VCaP (cell line): Measurements from ENCODE around the gene KLHL1.

Experiments used
- H3K27ac ChIP-seq: fragments of 450-650 bp; 2 replicates; pipeline ENCODE4 v1.5.1; 2017
- TF ChIP-seq, protein P1 (sequence below): fragments of 450-650 bp; conservative IDR thresholded peaks from 2 replicates; pipeline ENCODE4 v1.5.1; 2017; ENCODE audit warnings: mild to moderate bottlenecking, moderate library complexity

KLHL1 gene

DNA sequence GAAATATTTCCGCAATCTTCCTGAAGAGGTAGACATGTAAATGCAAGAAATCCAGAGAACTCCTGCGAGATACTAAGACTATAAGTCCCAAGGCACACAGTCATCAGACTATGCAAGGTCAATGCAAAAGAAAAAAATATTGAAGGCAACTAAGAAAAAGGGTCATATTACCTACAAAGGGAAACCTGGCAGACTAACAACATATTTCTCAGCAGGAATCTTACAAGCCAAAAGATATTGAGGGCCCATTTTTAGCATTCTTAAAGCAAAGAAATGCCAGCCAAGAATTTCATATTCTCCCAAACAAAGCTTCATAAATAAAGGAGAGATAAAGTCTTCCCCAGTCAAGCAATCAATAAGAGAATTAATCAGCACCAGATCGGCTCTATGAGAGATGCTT lies 299.1 kb downstream of the KLHL1 start:
- H3K27ac ChIP-seq, result no peak overlapping the region
- TF ChIP-seq, protein P1, sequence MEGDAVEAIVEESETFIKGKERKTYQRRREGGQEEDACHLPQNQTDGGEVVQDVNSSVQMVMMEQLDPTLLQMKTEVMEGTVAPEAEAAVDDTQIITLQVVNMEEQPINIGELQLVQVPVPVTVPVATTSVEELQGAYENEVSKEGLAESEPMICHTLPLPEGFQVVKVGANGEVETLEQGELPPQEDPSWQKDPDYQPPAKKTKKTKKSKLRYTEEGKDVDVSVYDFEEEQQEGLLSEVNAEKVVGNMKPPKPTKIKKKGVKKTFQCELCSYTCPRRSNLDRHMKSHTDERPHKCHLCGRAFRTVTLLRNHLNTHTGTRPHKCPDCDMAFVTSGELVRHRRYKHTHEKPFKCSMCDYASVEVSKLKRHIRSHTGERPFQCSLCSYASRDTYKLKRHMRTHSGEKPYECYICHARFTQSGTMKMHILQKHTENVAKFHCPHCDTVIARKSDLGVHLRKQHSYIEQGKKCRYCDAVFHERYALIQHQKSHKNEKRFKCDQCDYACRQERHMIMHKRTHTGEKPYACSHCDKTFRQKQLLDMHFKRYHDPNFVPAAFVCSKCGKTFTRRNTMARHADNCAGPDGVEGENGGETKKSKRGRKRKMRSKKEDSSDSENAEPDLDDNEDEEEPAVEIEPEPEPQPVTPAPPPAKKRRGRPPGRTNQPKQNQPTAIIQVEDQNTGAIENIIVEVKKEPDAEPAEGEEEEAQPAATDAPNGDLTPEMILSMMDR, result no peak

DNA sequence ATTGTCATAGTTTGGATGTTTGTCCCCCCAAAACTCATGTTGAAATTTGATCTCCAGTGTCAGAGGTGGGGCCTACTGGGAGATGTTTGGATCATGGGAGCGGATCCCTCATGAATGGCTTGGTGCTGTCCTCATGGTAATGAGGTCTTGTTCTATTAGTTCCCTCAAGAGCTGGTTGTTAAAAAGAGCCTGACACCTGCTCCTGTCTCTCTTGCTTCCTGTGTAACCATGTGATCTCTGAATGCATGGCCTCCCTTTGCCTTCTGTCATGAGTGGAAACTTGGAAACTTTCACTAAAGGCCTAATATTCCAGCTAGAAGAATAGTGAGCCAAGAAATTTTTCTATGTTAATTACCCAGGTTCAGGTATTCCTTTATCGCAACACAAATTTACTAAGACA lies 312.0 kb downstream of the KLHL1 start:
- TF ChIP-seq, protein P1, result no peak
- no peak overlapping the region for H3K27ac ChIP-seq

DNA sequence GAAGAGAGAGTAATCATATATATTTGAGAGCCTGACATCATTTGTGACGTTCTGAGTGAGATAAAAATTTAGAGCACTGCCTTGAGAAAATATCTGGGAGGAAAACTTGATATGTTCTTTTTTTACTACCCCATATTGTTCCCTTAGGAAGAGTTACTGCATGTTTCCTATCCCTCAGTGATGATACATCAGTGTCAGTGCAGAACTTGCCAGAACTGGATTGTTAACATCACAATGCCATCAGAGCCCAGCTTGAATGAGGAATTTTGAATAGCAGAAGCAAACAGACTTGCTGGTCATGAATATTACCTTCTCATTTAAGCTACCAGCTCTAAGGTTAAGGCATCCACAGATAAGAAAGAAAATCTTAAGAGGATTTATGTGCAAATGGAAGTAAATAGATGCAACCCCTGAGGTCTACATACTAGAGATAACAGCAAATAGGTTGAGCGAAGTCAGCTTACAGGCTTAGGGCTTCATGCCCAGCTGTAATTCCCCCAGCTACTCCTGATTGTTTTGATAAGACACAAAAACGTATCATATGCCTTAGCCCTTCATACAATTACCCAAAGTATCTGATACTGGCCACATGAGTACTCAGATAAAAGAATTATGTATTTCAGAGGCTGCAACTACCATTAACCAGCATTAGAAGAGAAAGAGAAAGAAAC lies 314.3 kb downstream of the KLHL1 start:
- TF ChIP-seq, protein P1, result no peak
- no peak overlapping the region for H3K27ac ChIP-seq

DNA sequence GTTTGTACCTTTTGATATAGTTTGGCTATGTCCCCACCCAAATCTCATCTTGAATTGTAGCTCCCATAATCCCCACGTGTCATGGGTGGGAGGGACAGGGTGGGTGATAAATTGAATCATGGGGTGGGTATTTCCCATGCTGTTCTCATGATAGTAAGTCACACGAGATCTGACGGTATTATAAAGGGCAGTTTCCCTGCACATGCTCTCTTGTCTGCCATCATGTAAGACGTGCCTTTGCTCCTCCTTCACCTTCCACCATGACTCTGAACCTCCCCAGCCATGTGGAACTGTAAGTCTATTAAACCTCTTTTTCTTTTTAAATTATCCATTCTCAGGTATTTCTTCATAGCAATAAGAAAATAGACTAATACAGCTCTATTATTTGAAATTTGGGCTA lies 331.3 kb downstream of the KLHL1 start:
- H3K27ac ChIP-seq, result no peak overlapping the region
- TF ChIP-seq, protein P1, result no peak

DNA sequence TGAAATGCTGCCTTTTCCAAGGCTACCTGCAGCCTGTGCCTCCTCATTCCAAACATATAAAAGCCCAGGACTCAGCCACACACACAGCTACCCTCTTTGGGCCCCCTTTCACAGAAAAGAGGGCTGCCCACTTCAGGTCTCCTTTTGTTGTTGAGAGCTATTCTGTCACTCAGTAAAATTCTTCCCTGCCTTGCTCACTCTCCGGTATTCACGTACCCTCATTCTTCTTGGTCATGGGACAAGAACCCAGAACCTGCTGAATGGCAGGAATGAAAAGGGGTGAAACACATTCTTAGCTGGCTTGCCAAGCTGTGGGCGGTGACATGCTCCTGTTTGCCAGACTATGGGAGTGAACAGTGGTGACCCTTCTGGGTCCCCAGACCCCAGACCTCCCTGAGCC lies 338.6 kb downstream of the KLHL1 start:
- no peak overlapping the region for H3K27ac ChIP-seq
- TF ChIP-seq, protein P1, result no peak

DNA sequence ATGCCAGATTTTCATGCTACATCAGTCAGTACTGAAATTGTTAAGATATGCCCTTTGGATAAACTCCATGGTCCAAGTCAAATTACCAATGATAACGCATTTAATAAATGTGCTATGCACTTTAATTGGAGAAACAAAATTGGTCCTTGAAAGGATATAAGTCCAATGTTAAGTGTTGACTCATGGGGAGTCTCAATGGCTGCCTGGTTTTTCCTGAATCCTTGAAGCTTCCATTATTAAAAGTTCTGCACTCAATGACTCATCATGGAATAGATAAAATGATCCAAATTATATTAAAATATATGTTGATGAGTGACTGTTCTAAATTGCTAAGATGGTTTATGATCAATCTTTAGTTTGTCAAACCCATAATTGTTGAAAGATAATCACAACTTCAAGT lies 346.7 kb downstream of the KLHL1 start:
- TF ChIP-seq, protein P1, result no peak
- H3K27ac ChIP-seq, result no peak overlapping the region

DNA sequence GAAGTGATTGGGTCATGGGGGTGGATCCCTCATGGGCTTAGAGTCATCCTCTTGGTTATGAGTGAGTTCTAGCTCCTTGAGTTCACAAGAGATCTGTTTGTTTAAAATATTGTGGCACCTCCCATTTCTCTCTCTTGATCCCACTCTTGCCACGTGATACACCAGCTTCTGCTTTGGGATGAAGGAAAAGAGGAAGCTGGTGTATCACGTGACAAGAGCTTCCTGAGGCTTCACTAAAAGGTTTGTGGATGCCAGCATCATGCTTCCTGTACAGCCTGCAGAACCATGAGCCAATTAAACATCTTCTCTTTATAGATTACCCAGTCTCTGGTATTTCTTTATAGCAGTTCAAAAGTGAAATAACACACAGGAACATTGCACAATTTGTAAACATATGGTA lies 353.2 kb downstream of the KLHL1 start:
- H3K27ac ChIP-seq, result no peak overlapping the region
- TF ChIP-seq, protein P1, result no peak
